Measurements from ENCODE around the gene CPNE5.

DNA sequence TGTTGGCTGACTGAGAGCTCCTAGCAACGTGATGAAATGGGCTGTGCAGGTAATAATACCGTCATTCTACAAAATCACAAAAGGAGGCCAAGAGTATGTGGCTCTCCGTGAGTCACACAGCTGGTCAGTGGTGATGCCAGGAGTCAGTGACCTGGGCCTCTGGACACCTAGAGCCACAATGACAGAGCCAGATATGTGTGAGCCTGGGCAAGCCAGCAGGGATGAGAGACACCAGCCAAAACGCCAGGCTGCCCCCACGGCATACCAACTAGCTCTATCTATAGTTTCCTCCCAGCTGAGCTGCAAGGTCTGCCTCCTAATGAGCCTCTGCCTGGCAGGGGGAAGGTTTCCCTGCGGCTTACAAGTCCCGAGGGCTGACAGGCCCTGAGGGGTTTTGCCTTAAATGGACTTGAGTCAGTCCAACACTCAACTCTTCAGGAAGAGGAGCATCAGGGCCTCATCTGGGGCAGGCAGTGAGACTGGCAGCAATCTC lies 70.0 kb downstream of the CPNE5 start:
- TF ChIP-seq CTCF (IDR thresholded peaks at IDR 0.05) (no peak), EP300 (IDR thresholded peaks at IDR 0.05) (no peak), POLR2AphosphoS5 (IDR thresholded peaks at IDR 0.05) (no peak)

Data from stomach (tissue), 4 donors.